ENCODE results near the gene BCR.

DNA sequence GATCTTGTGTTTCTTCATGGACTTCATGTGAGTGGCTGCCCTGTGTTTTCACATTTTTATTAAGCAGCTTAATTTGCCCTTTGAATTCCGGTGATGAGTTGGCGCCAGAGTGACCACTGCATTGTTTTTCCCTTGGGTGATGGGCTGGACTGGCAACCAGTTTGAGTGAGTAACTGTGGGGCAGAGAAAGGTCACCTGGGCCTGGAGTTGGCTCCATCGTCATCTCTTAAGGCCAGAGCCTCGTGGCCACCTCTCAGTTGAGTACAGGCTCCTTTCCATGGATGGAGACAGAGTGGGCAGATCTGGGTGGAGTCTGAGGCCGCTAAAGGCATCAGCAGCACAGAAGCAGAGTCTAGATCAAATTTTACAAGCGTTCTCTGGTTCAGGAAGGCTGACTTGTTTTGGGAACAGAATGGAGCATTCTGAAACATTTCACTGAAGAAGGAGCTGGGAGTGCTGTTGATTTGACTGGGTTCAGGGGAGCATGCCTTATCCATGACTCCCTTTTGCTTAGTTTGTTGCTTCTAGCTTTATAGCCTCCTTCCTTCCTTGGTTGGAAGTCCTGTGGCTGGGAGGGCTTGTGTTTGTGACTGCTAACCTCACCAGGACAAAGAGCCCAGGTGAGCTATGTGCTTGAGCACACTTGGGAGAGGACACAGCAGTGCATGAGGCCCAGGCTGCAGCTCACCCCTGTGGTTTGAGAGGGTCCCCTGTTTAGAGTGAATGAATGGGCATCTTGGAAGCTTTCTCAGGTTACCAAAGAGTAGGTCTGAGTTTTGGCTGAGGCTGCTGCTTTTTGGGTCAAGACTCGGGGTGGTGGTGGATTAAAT is 7.8 kb downstream of the BCR start:
- TF ChIP-seq, protein P1, sequence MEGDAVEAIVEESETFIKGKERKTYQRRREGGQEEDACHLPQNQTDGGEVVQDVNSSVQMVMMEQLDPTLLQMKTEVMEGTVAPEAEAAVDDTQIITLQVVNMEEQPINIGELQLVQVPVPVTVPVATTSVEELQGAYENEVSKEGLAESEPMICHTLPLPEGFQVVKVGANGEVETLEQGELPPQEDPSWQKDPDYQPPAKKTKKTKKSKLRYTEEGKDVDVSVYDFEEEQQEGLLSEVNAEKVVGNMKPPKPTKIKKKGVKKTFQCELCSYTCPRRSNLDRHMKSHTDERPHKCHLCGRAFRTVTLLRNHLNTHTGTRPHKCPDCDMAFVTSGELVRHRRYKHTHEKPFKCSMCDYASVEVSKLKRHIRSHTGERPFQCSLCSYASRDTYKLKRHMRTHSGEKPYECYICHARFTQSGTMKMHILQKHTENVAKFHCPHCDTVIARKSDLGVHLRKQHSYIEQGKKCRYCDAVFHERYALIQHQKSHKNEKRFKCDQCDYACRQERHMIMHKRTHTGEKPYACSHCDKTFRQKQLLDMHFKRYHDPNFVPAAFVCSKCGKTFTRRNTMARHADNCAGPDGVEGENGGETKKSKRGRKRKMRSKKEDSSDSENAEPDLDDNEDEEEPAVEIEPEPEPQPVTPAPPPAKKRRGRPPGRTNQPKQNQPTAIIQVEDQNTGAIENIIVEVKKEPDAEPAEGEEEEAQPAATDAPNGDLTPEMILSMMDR (IDR thresholded peaks at IDR 0.05), result no peak
- no peak for TF ChIP-seq POLR2A (IDR thresholded peaks at IDR 0.05)
